HCT116 (cell line): ENCODE data around the gene TM9SF4. TPM values are rescaled to one million over a fixed set of nuclear protein-coding genes. Genes with fewer than 3 reads are reported as not detected.
A peak's percentile ranks its signal among the peaks of the same experiment; 100 is the strongest.

Source experiments
- ATAC-seq: fragments of 200-7000 bp; cut with Tn5 transposase; 2 replicates; pipeline ENCODE4 v1.9.1; 2020; ENCODE audit warnings: mild to moderate bottlenecking, moderate library complexity
- BruUV-seq: library from RNA; stranded (reverse); fragments of 400-500 nt; replicated peaks from 2 replicates; lab custom pipeline; 2021; lab: Mats Ljungman, UMichigan
- CTCF ChIA-PET: fragments of 300-600 bp; sonication (Branson Sonifier 250); formaldehyde crosslinking; loops from one replicate; lab custom pipeline; 2021; ENCODE audit warnings: antibody characterized with exemption; lab: Charles Lee
- POLR2A ChIA-PET: fragments of 300-600, 350-600 bp; sonication (Branson Sonifier 250); formaldehyde crosslinking; loops from one replicate; lab custom pipeline; 2021; ENCODE audit warnings: antibody characterized with exemption; lab: Charles Lee
- RAD21 ChIA-PET, 2 experiments: fragments of 300-600 bp; sonication (Branson Sonifier 250); formaldehyde crosslinking; loops; one replicate each; lab custom pipeline; 2023; ENCODE audit warnings: low total read pairs in 2 of 2; ENCODE audit not compliant: uncharacterized antibody in 2 of 2, unreplicated experiment in 2 of 2, low non-redundant PET in 1 of 2; lab: Charles Lee
- DNase-seq: peaks from one replicate; pipeline ENCODE4 v3.0.0-alpha.2; 2010; ENCODE audit warnings: low read depth, low spot score
- H2AFZ ChIP-seq: fragments of 200-600 bp; shearing (Covaris generic), sonication (generic); 2 replicates; pipeline ENCODE4 v1.6.1; 2017; ENCODE audit warnings: low read depth, mixed run types, mixed read lengths, antibody characterized with exemption, low read length; ENCODE audit not compliant: poor library complexity, severe bottlenecking
- H3K27ac ChIP-seq: 2 replicates; pipeline ENCODE4 v1.5.1; 2012; ENCODE audit warnings: low read depth, low read length
- H3K27me3 ChIP-seq: fragments of 200-600 bp; sonication (generic); 2 replicates; pipeline ENCODE4 v1.6.1; 2016; ENCODE audit warnings: mixed run types, low read length, mixed read lengths; ENCODE audit not compliant: insufficient read depth
- H3K36me3 ChIP-seq, 2 experiments: fragments of 200-500 bp in 1 of 2; fragments of 200-600 bp in 1 of 2; sonication (Bioruptor generic) in 1 of 2; sonication (generic) in 1 of 2; 2 replicates each; pipeline versions ENCODE4 v1.5.1 to v1.6.1; 2014 to 2016; ENCODE audit warnings: low read length in 2 of 2, inconsistent platforms in 1 of 2, mixed read lengths in 1 of 2, mixed run types in 1 of 2; ENCODE audit not compliant: insufficient read depth in 2 of 2, control insufficient read depth in 1 of 2
- H3K4me1 ChIP-seq, 2 experiments: fragments of 200-600 bp in 1 of 2; sonication (generic) in 1 of 2; 2 replicates each; pipeline versions ENCODE4 v1.5.1 to v1.6.1; 2012 to 2017; ENCODE audit warnings: low read length in 2 of 2, inconsistent platforms in 1 of 2, mild to moderate bottlenecking in 1 of 2, mixed read lengths in 1 of 2, mixed run types in 1 of 2, moderate library complexity in 1 of 2; ENCODE audit not compliant: insufficient read depth in 2 of 2, control insufficient read depth in 1 of 2
- H3K4me2 ChIP-seq: fragments of 200-600 bp; sonication (generic); 2 replicates; pipeline ENCODE4 v1.6.1; 2017; ENCODE audit warnings: mixed run types, low read length, mixed read lengths
- H3K4me3 ChIP-seq, 2 experiments: fragments of 200-600 bp in 1 of 2; sonication (generic) in 1 of 2; replicated peaks in 1 of 2; 2 replicates each; pipeline ENCODE4 v1.5.1; 2011 to 2016; ENCODE audit warnings: low read length in 2 of 2, control low read depth in 1 of 2, low read depth in 1 of 2, mild to moderate bottlenecking in 1 of 2, mixed read lengths in 1 of 2, mixed run types in 1 of 2
- H3K79me2 ChIP-seq: fragments of 200-600 bp; sonication (generic); 2 replicates; pipeline ENCODE4 v1.6.1; 2017; ENCODE audit warnings: mild to moderate bottlenecking, mixed run types, low read length, moderate library complexity, mixed read lengths; ENCODE audit not compliant: insufficient read depth
- H3K9ac ChIP-seq: fragments of 200-600 bp; sonication (generic); 2 replicates; pipeline ENCODE4 v1.6.1; 2016; ENCODE audit warnings: low read length, mixed read lengths
- H3K9me2 ChIP-seq: fragments of 200-600 bp; sonication (generic), shearing (Covaris generic); 2 replicates; pipeline ENCODE4 v1.6.1; 2017; ENCODE audit warnings: mixed run types, mild to moderate bottlenecking, moderate library complexity; ENCODE audit not compliant: insufficient read depth
- H3K9me3 ChIP-seq, 2 experiments: fragments of 200-500 bp in 1 of 2; fragments of 200-600 bp in 1 of 2; sonication (Bioruptor generic) in 1 of 2; sonication (generic) in 1 of 2; 2 replicates each; pipeline ENCODE4 v1.6.1; 2014 to 2017; ENCODE audit warnings: low read length in 2 of 2, mixed read lengths in 2 of 2, inconsistent platforms in 1 of 2, low read depth in 1 of 2, mild to moderate bottlenecking in 1 of 2, mixed run types in 1 of 2, moderate library complexity in 1 of 2; ENCODE audit not compliant: control insufficient read depth in 1 of 2, insufficient read depth in 1 of 2
- H4K20me1 ChIP-seq: fragments of 200-600 bp; sonication (generic), shearing (Covaris generic); 2 replicates; pipeline ENCODE4 v1.6.1; 2017; ENCODE audit warnings: mixed run types, mild to moderate bottlenecking, moderate library complexity; ENCODE audit not compliant: insufficient read depth
- EZH2 ChIP-seq: fragments of 200-600 bp; sonication (generic); IDR thresholded peaks from 2 replicates; pipeline ENCODE4 v1.6.1; 2017; ENCODE audit warnings: antibody characterized with exemption, mixed run types
- SP1 ChIP-seq: IDR thresholded peaks from 2 replicates; pipeline ENCODE4 v1.6.1; 2012; ENCODE audit warnings: low read depth
- intact Hi-C: fragments of 100-400 bp; cut with micrococcal nuclease; formaldehyde crosslinking; loops from 2 replicates; pipeline ENCODE4 v1.10.0; 2022
- total RNA-seq: library from RNA; stranded (reverse); gene quantifications from one replicate; pipeline ENCODE4 v1.2.1, GENCODE V29; 2021; ENCODE audit not compliant: unreplicated experiment
- TF ChIP-seq, protein P1 (sequence below): IDR thresholded peaks from 2 replicates; pipeline ENCODE4 v1.6.1; 2012; ENCODE audit warnings: low read depth
- TF ChIP-seq, protein P2 (sequence below): IDR thresholded peaks from 2 replicates; pipeline ENCODE4 v1.6.1; 2012

The TM9SF4 gene
- total RNA-seq, 1 experiment from 2014 or later = 51.2 TPM

DNA sequence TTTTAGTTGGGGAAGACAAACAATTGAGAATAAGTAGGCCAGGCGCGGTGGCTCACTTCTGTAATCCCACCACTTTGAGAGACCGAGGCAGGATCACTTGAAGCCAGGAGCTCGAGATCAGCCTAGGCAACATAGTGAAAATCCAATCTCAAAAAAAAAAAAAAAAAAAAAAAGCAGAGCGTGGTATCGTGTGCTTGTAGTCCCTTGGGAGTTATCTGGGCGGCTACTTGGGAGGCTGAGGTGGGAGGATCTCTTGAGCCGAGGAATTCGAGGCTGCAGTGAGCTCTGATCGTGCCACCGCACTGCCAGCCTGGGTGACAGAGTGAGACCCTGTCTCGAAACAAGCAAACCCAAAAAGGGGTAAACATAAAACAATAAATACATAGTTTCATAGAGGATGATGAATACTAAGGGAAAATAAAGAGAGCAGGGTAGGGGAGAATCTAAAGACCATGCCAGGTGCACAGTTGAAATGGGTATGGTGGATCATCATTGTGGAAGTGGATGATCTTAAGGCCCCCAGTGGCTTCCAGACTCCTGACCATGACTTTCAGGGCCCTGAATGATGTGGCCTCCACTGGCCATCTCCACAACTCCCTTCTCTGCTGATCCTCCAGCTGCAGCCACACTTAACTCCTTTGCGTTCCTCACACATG, 99.1 kb downstream of the TM9SF4 start:
- CTCF ChIA-PET = no interaction called here

More for the DNA sequence above, 99.1 kb downstream of the TM9SF4 start:
- no peak for DNase-seq
- peak overlapping the region; percentile 99 for H3K9ac ChIP-seq
- H3K27me3 ChIP-seq = no peaks in the 10 kb centered on the region
- ATAC-seq = no peak
- no peaks in the 10 kb centered on the region for H3K9me2 ChIP-seq
- peak overlapping the region; percentile 90 for H3K4me2 ChIP-seq
- no TSS peak for BruUV-seq
- peak overlapping the region; percentile 68 to 100 for H3K4me3 ChIP-seq
- H4K20me1 ChIP-seq = peaks cover 8% of the 10 kb centered on the region; the same call in 1 of the 2 replicates
- H3K9me3 ChIP-seq = no peaks in the 10 kb centered on the region
- intact Hi-C loops = loop anchor here (5.0 kb wide), 1 partner anchor 444 kb away; no protein-coding TSS in a partner anchor
- peaks cover 77% of the 10 kb centered on the region for H3K79me2 ChIP-seq
- TF ChIP-seq, protein P1, sequence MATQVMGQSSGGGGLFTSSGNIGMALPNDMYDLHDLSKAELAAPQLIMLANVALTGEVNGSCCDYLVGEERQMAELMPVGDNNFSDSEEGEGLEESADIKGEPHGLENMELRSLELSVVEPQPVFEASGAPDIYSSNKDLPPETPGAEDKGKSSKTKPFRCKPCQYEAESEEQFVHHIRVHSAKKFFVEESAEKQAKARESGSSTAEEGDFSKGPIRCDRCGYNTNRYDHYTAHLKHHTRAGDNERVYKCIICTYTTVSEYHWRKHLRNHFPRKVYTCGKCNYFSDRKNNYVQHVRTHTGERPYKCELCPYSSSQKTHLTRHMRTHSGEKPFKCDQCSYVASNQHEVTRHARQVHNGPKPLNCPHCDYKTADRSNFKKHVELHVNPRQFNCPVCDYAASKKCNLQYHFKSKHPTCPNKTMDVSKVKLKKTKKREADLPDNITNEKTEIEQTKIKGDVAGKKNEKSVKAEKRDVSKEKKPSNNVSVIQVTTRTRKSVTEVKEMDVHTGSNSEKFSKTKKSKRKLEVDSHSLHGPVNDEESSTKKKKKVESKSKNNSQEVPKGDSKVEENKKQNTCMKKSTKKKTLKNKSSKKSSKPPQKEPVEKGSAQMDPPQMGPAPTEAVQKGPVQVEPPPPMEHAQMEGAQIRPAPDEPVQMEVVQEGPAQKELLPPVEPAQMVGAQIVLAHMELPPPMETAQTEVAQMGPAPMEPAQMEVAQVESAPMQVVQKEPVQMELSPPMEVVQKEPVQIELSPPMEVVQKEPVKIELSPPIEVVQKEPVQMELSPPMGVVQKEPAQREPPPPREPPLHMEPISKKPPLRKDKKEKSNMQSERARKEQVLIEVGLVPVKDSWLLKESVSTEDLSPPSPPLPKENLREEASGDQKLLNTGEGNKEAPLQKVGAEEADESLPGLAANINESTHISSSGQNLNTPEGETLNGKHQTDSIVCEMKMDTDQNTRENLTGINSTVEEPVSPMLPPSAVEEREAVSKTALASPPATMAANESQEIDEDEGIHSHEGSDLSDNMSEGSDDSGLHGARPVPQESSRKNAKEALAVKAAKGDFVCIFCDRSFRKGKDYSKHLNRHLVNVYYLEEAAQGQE = no peak
- no peak for TF ChIP-seq SP1
- no peak for TF ChIP-seq EZH2
- TF ChIP-seq, protein P2, sequence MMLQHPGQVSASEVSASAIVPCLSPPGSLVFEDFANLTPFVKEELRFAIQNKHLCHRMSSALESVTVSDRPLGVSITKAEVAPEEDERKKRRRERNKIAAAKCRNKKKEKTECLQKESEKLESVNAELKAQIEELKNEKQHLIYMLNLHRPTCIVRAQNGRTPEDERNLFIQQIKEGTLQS = no peak
- TF ChIP-seq, all 23 proteins: peak for 0
- H3K27ac ChIP-seq = peak overlapping the region; percentile 89
- no peak overlapping the region for H2AFZ ChIP-seq
- H3K4me1 ChIP-seq = peaks cover 6 to 27% of the 10 kb centered on the region in 2 experiments; a peak in 3 of 4 replicates
- peaks cover 16 to 26% of the 10 kb centered on the region in 2 experiments; a peak in 3 of 4 replicates for H3K36me3 ChIP-seq
- ChIA-PET POLR2A (no interaction called here), RAD21 (no interaction called here)
